MCF 10A (cell line): Measurements from ENCODE around the gene CUBN. TPM values are rescaled to one million over a fixed set of nuclear protein-coding genes. Genes with fewer than 3 reads are reported as not detected.
A peak's percentile ranks its signal among the peaks of the same experiment; 100 is the strongest.

Experiments
- BruUV-seq: library from RNA; stranded (reverse); fragments of 400-500 nt; replicated peaks from 2 replicates; lab custom pipeline; 2021; lab: Mats Ljungman, UMichigan
- CTCF ChIA-PET: fragments of 300-600 bp; sonication (Branson Sonifier 250); formaldehyde crosslinking; extraction: SDS; loops from one replicate; lab custom pipeline; 2021; ENCODE audit warnings: antibody characterized with exemption, inconsistent platforms; lab: Yijun Ruan, JAX
- POLR2A ChIA-PET: fragments of 300-600, 350-650 bp; sonication (Branson Sonifier 250); formaldehyde crosslinking; extraction: SDS; loops from one replicate; lab custom pipeline; 2020; ENCODE audit warnings: antibody characterized with exemption, inconsistent platforms; lab: Yijun Ruan, JAX
- DNase-seq: peaks from one replicate; pipeline ENCODE4 v3.0.0-alpha.2; 2018; ENCODE audit not compliant: unreplicated experiment
- H3K27ac Mint-ChIP-seq: one replicate; pipeline ENCODE4 v1.8.0; 2022; ENCODE audit warnings: mild to moderate bottlenecking, low read depth, mixed read lengths; ENCODE audit not compliant: unreplicated experiment
- H3K27me3 Mint-ChIP-seq: one replicate; pipeline ENCODE4 v1.8.0; 2022; ENCODE audit warnings: mixed read lengths; ENCODE audit not compliant: insufficient read depth, unreplicated experiment
- H3K36me3 Mint-ChIP-seq: one replicate; pipeline ENCODE4 v1.8.0; 2022; ENCODE audit warnings: mild to moderate bottlenecking, moderate library complexity, mixed read lengths; ENCODE audit not compliant: insufficient read depth, unreplicated experiment
- H3K4me1 Mint-ChIP-seq: one replicate; pipeline ENCODE4 v1.8.0; 2022; ENCODE audit warnings: mixed read lengths; ENCODE audit not compliant: insufficient read depth, unreplicated experiment
- H3K4me3 Mint-ChIP-seq: one replicate; pipeline ENCODE4 v1.8.0; 2022; ENCODE audit warnings: mild to moderate bottlenecking, moderate library complexity, mixed read lengths; ENCODE audit not compliant: unreplicated experiment
- H3K9me3 Mint-ChIP-seq: one replicate; pipeline ENCODE4 v1.8.0; 2022; ENCODE audit warnings: mixed read lengths; ENCODE audit not compliant: unreplicated experiment
- intact Hi-C: fragments of 100-400 bp; cut with micrococcal nuclease; formaldehyde crosslinking; loops from 2 replicates; pipeline ENCODE4 v1.14.1; 2022
- total RNA-seq: library from RNA; stranded (reverse); gene quantifications from 2 replicates; pipeline ENCODE4 v1.2.3, GENCODE V29; 2022
- TF ChIP-seq, protein P1 (sequence below): fragments of 200-600 bp; IDR thresholded peaks from one replicate; pipeline ENCODE4 v1.8.0; 2022; ENCODE audit warnings: antibody characterized with exemption, mild to moderate bottlenecking; ENCODE audit not compliant: unreplicated experiment

CUBN gene
- total RNA-seq, 1 experiment from 2014 or later = 1.3 TPM

DNA sequence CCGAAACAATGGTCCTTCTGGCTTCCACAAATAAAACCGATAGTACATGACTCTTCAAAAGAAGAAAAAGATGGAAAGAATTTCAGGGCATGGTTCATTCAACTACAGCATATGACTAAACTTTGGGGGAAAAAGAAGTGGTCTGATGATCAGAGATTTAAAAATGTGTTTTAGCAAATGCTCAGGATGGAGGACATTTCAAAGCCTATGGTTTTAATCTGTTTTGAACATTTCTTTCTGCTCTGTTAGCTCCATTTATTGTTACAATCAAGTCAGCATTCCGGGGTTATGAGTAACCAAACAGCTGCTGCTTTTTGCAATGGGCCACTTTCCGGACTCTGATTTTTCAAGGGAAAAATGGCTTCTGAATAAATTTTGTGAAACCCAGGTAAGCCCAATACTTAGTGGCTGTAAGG, 142.4 kb downstream of the CUBN start:
- Mint-ChIP-seq H3K27ac (no peak overlapping the region), H3K27me3 (no peaks in the 10 kb centered on the region), H3K4me1 (peaks cover 6% of the 10 kb centered on the region), H3K4me3 (no peak overlapping the region), H3K9me3 (no peaks in the 10 kb centered on the region), H3K36me3 (no peaks in the 10 kb centered on the region)
- DNase-seq = peak; percentile 17
- BruUV-seq = no TSS peak
- CTCF ChIA-PET = interaction anchor here (1.1 kb wide), 1 partner anchor 12 kb away, joined by 4 read pairs; no protein-coding TSS in a partner anchor
- intact Hi-C loops = no loop called here
- TF ChIP-seq, protein P1, sequence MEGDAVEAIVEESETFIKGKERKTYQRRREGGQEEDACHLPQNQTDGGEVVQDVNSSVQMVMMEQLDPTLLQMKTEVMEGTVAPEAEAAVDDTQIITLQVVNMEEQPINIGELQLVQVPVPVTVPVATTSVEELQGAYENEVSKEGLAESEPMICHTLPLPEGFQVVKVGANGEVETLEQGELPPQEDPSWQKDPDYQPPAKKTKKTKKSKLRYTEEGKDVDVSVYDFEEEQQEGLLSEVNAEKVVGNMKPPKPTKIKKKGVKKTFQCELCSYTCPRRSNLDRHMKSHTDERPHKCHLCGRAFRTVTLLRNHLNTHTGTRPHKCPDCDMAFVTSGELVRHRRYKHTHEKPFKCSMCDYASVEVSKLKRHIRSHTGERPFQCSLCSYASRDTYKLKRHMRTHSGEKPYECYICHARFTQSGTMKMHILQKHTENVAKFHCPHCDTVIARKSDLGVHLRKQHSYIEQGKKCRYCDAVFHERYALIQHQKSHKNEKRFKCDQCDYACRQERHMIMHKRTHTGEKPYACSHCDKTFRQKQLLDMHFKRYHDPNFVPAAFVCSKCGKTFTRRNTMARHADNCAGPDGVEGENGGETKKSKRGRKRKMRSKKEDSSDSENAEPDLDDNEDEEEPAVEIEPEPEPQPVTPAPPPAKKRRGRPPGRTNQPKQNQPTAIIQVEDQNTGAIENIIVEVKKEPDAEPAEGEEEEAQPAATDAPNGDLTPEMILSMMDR = no peak
- POLR2A ChIA-PET = interaction anchor here (0.6 to 1.0 kb wide), 2 partner anchors 10 to 19 kb away, joined by 3 read pairs; no protein-coding TSS in a partner anchor

DNA sequence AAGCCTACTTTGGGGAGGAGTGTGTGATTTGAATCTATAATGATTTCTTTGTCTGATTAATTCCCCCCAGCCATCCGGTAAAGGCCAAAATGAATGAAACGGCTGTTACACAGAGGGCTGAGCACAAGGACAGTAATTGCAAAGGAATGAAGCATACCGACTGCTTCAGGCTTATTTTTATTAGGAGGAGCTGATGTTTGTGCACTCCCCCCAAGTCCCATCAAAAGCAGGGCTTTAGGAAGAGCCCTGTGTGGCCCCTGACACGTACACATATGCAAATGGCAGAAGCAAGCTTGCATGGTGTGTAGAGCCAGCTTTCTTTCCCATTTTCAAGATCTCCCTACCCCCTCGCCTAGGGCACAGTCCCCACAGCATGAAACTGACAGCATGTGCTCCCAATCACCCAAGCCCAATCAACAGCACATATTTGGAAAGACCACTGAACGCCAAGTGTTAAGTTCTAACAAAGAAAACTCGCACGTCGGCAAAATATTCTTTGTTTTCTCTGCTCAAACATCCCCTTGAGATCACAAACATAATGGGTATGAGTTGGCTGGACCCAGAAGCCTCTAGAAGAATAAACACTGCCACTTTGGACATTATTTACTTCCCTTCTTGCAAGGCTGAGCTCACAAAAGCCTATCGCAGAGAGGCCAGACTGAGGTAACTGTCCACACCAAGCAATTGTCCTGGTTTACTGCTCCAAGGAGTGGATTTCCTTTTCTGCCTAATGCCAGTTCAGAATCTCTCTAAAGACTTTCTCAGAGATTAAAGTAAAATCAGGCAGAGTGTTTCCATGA, 143.0 kb downstream of the CUBN start:
- Mint-ChIP-seq H3K27me3 (no peaks in the 10 kb centered on the region), H3K27ac (no peak overlapping the region), H3K36me3 (no peaks in the 10 kb centered on the region), H3K9me3 (no peaks in the 10 kb centered on the region), H3K4me1 (peaks cover 6% of the 10 kb centered on the region), H3K4me3 (no peak overlapping the region)
- CTCF ChIA-PET = interaction anchor here (0.5 kb wide), 1 partner anchor 389 kb away, joined by 4 read pairs; no protein-coding TSS in a partner anchor
- DNase-seq = no peak
- intact Hi-C loops = no loop called here
- TF ChIP-seq, protein P1 = no peak
- BruUV-seq = no TSS peak
- POLR2A ChIA-PET = interaction anchor here (1.0 kb wide), 1 partner anchor 20 kb away, joined by 3 read pairs; no protein-coding TSS in a partner anchor

DNA sequence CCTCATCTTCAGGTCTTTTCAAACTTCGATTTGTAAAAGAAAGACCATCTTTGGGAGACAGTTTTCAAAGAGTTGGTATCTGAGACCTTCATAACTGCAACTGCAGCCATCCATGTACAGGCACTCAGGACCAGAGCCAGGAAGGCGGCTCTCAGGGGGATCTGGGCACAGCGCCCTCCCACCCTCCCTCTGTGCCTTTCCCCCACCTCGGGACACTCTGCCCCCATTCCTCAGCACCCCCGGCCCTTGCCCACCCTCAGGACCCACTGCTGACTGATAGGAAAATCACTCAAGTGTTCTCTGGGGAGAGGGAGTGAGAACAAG, 143.6 kb downstream of the CUBN start:
- TF ChIP-seq, protein P1 = no peak
- Mint-ChIP-seq H3K36me3 (peaks cover 5% of the 10 kb centered on the region), H3K4me3 (no peak overlapping the region), H3K4me1 (peaks cover 6% of the 10 kb centered on the region), H3K27me3 (no peaks in the 10 kb centered on the region), H3K27ac (no peak overlapping the region), H3K9me3 (no peaks in the 10 kb centered on the region)
- BruUV-seq = no TSS peak
- DNase-seq = no peak
- ChIA-PET POLR2A (no interaction called here), CTCF (no interaction called here)
- intact Hi-C loops = no loop called here

DNA sequence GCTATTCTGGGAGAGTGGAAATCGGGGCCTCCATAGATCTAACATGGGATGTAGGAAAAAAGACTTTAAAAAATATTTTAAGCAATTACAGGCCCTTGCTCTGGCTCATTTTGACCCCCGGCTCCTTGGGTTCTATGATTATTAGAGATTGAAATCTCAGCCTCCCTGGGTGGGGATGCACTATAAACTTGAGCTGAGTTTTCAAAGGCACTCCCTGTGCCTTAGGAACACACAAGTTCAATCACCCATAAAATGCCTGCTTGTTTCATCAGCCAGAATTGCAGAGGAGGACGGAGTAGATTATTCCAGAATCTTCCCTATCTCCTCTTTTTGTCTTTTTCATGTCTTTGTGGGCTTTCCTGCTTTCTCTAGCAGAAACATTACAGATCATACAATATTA, 145.4 kb downstream of the CUBN start:
- BruUV-seq = no TSS peak
- H3K4me3 Mint-ChIP-seq = no peak overlapping the region
- no peaks in the 10 kb centered on the region for H3K9me3 Mint-ChIP-seq
- no peak for DNase-seq
- H3K4me1 Mint-ChIP-seq = peaks cover 6% of the 10 kb centered on the region
- peaks cover 6% of the 10 kb centered on the region for H3K36me3 Mint-ChIP-seq
- no peak overlapping the region for H3K27ac Mint-ChIP-seq
- CTCF ChIA-PET = no interaction called here
- POLR2A ChIA-PET = no interaction called here
- TF ChIP-seq, protein P1 = no peak
- H3K27me3 Mint-ChIP-seq = no peaks in the 10 kb centered on the region
- intact Hi-C loops = no loop called here
